HG03159 (cell line): ENCODE results near the gene SALL3.
"Not testable (repeated sequence)": the region's sequence is repeated elsewhere in the genome, so short reads cannot be mapped to it uniquely, and the experiment has no call there.

Experiments
- ATAC-seq: cut with Tn5 transposase; IDR thresholded peaks from one replicate; pipeline ENCODE4 v1.9.1; 2021; ENCODE audit warnings: mild to moderate bottlenecking, moderate library complexity; ENCODE audit not compliant: unreplicated experiment

The SALL3 gene

DNA sequence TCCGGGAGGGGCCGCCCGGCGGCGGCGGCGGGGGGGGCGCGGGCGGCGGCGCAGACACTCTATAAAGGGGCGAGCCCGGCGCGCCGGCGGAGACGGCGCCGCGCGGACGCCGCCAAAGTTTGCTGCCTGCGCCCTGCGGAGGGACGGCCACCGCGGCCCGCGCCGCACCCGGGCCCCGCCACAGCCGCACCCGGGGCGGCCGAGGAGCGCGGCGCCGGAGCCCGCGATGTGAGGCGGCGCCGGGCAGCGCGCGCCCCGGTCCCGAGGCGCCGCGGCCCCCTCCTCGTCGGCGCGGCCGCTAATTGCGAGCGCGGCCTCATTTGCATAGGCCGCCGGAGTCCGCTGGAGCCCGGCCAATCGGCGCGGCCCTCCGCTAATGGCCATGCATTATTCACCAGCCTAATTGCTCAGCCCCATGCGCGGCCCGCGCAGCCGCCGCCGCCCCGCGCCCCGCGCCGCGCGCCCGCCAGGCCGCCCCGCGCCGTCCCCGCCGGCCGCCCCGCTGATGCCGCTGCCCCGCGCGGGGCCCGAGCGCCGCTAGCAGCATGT, at the start of gene SALL3:
Gene SALL3, plus strand, starts transcription at position 89 of the 549 bp plus-strand sequence. Its CDS starts 457 bp downstream, at position 546.
- ATAC-seq, result no peak

DNA sequence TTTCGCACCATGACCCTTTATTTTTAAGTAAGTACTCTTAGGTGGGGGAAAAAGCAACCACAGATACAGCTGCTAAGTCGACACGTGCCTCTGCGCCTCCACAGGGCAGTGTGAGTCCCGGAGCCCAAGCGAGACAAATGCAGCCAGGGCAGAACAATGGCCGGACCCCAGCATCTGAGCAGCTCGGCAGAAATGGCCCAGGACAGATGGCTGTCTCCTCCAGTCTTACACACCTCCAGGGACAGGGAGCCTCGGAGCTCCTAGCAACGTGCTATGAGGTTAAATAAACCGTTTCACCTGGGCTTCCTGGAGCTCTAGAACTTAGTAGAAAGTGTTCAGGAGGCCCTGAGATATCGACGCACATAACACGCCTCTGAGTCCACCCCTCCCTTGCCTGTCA, 47.3 kb upstream of the SALL3 start:
- ATAC-seq, result no peak

- no peak for ATAC-seq
Observed at GRCh38 chr18:78934003-78934402, 45.6 kb upstream of the SALL3 start.

DNA sequence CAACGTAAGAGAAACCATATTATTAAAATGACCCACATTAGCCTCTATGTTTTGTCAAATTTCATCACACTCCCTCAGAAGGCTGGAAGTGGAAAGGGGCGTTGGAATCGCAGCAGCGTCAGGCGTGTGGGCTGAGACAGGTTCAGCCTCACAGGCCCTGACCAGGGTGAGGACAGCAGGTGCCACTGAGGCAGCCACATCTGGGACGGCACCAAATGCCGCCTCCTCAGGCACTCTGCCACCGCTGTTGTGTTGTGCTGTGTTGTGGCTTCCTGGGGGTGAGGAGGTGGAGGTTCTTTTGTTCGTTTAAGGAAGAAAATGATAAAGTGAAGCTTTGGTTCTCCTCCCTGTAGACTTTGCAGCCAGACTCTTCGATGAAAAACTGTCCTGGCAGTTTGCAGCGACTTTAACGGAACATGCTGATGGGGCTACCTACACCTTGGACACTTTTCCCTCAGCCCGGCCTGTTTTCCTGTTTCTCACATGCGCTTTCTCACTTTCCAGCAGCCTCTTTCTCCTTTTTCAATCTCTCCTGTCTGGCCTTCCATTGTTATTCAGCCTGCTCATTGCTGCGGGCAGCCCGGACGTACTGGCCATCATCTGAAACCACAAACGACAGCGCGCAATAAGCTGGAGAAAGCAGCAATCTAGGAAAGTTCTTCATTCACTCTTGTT, 44.9 kb upstream of the SALL3 start:
- ATAC-seq, result no peak

DNA sequence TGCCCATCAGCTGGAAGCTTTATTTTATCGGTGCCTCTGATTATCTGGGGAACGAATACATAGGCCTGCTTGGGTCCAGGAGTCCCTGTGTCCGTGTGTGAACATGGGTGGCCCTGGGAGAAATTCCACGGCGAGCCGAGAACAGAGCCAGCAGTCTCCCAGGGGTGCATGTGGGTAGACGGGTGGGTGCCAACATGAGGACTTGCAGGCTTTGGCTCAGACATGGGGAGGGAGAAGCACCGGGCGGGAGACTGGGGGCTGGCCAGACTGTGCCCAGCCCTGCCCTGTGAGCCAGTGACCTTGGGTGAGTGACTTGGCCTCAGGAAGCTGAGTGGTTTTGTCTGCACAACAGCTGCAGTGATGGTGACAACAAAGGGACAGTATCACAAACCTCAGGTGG, 44.2 kb upstream of the SALL3 start:
- ATAC-seq, result no peak

GRCh38 chr18:78936251-78937005, 43.2 kb upstream of the SALL3 start:
- no peak for ATAC-seq

GRCh38 chr18:78937166-78937565, 42.5 kb upstream of the SALL3 start:
- ATAC-seq, result no peak

DNA sequence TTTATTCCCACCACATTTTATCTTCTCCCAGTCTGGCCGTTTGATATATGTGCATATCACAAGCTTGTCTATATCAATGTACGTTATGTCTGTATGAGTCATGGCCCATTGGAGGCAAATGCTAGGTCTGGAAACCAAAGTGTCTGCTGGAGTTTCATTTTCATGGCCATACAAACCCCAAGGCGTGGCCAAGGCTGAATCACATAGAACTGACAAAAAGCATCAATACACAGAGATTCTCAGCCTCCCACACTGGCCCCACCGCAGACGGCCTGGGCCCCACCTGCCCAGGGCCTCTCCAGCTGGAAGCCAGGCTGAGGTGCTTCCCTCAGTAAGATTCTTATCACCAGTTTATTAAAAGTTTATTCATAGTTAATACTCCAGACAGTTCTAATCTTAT, 40.5 kb upstream of the SALL3 start:
- ATAC-seq, result no peak

GRCh38 chr18:78939734-78940494, 39.7 kb upstream of the SALL3 start:
- no peak for ATAC-seq

DNA sequence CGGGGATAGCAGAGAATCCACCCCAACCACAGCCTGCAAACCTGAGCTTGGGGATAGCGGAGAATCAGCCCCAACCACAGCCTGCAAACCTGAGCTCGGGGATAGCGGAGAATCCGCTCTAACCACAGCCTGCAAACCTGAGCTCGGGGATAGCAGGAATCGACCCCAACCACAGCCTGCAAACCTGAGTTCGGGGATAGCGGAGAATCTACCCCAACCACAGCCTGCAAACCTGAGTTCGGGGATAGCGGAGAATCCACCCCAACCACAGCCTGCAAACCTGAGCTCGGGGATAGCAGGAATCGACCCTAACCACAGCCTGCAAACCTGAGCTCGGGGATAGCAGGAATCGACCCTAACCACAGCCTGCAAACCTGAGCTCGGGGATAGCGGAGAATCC, 37.4 kb upstream of the SALL3 start:
- not testable (repeated sequence) for ATAC-seq

DNA sequence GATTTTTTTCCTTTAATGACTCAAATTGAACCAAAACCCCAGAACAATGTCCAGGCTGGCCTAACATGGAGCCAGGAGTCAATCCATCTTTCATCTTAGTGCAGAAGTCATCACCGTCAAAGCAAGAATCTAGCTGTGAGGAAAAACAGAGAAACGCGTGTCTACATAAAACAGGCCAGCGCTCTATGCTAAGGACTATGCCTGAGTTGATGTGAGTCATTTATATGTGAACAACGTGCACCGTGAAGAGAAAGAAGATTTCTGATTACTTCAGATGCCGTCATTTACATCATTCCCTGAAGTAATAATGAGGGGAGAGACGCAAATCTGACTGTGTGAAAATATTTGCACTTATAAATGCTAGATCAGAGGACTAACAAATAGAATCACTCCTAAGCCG, 34.0 kb upstream of the SALL3 start:
- no peak for ATAC-seq

DNA sequence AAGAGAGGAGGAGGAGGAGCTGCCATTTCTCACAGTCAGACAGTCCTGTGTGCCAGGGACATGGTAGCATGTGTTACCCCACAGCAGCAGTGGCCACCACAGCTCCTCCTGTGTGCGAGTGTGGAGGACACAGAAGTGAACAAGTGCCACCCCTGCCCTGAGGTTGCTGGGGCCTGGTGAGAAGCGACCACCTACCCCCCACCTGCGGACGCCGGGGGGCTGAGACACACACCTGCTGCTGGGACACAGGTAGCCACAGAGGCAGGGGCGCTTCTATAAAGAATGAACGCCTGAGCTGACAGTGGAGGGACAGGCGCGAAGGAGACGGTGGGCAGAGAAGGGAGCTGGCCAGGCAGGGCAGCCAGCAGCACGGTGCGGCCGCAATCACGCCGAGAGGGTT, 32.3 kb upstream of the SALL3 start:
- ATAC-seq, result no peak

GRCh38 chr18:78948221-78948620, 31.4 kb upstream of the SALL3 start:
- ATAC-seq, result no peak

GRCh38 chr18:78948707-78949106, 30.9 kb upstream of the SALL3 start:
- no peak for ATAC-seq

DNA sequence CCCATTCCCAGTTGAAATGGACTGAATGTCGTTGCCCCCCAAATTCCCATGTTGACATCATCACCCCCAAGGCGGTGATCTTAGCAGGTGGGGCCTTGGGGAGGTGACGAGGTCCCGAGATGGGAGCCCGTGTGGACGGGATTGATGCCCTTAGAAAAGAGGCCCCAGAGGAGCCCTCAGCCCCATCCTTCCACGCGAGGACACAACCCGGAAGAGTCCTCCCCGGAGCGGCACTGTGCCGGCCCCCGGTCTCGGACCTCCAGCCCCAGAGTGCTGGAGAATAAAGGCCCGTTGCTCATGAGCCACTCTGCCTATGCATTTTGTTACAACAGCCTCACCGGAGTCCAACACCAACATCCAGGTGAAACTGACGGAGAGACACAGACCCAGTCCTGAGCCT, 30.4 kb upstream of the SALL3 start:
- no peak for ATAC-seq

DNA sequence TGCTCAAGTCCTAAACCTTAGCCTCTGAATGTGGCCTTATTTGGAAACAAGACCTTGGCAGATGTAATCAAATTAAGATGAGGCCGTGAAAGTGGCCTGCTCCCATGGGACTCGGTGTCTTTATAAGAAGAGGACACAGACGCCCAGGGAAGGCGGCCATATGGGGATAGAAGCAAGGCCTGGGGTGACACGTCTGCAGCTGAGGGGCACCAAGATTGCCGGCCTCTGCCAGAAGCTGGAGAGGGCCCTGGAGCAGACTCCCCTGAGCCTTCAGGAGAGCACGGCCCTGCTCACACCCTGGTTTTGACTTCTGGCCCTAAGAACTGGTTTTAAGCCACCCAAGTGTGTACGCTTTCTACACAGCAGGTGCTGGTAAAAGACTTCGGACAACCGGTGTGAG, 29.2 kb upstream of the SALL3 start:
- no peak for ATAC-seq

- ATAC-seq, result no peak
Observed at GRCh38 chr18:78953566-78953965, 26.1 kb upstream of the SALL3 start.

- no peak for ATAC-seq
Observed at GRCh38 chr18:78955051-78955450, 24.6 kb upstream of the SALL3 start.

DNA sequence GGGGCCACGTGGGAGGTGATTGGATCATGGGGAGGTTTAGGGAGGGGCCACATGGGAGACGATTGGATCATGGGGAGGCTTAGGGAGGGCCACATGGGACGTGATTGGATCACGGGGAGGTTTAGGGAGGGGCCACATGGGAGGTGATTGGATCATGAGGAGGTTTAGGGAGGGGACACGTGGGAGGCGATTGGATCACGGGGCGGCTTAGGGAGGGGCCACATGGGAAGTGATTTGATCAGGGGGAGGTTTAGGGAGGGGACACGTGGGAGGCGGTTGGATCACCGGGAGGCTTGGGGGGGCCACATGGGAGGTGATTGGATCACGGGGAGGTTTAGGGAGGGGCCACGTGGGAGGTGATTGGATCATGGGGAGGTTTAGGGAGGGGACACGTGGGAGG, 22.5 kb upstream of the SALL3 start:
- no peak for ATAC-seq

- ATAC-seq, result no peak
Observed at GRCh38 chr18:78960709-78961108, 18.9 kb upstream of the SALL3 start.

GRCh38 chr18:78962098-78962497, 17.5 kb upstream of the SALL3 start:
- ATAC-seq, result no peak

DNA sequence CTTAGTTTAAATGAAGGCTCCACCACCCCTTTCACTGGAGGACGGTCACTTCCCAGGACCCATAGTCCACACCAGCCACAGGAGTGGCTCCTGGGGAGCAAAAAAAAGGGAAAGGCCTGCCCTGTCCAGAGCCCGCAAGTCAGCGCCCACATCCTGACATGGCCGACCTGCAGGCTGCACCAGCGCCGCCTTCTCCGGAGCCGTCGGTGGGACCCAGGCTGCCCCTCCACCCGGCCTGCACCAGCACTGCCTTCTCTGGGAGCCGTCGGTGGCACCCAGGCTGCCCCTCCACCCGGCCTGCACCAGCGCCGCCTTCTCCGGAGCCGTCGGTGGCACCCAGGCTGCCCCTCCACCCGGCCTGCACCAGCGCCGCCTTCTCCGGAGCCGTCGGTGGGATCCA, 14.9 kb upstream of the SALL3 start:
- not testable (repeated sequence) for ATAC-seq
